Measurements from ENCODE around the gene ESM1.

The ESM1 gene

GRCh38 chr5:54988218-54988617 lies 2.8 kb upstream of the ESM1 start:
- TF ChIP-seq REST (IDR thresholded peaks at IDR 0.05; ENCODE audit: insufficient replicate concordance, low read depth) (no peak), GABPA (IDR thresholded peaks at IDR 0.05; ENCODE audit: low read depth) (no peak), SPI1 (IDR thresholded peaks at IDR 0.05; ENCODE audit: borderline replicate concordance, low read depth) (no peak), POLR2AphosphoS5 (IDR thresholded peaks at IDR 0.05; ENCODE audit: low read depth) (no peak)
- TF ChIP-seq, protein P1, sequence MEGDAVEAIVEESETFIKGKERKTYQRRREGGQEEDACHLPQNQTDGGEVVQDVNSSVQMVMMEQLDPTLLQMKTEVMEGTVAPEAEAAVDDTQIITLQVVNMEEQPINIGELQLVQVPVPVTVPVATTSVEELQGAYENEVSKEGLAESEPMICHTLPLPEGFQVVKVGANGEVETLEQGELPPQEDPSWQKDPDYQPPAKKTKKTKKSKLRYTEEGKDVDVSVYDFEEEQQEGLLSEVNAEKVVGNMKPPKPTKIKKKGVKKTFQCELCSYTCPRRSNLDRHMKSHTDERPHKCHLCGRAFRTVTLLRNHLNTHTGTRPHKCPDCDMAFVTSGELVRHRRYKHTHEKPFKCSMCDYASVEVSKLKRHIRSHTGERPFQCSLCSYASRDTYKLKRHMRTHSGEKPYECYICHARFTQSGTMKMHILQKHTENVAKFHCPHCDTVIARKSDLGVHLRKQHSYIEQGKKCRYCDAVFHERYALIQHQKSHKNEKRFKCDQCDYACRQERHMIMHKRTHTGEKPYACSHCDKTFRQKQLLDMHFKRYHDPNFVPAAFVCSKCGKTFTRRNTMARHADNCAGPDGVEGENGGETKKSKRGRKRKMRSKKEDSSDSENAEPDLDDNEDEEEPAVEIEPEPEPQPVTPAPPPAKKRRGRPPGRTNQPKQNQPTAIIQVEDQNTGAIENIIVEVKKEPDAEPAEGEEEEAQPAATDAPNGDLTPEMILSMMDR (IDR thresholded peaks at IDR 0.05; ENCODE audit: insufficient read depth, low read length): no peak
- Histone ChIP-seq H3K27ac (replicated peaks) (no peak overlapping the region), H3K27me3 (ENCODE audit: insufficient read depth, poor library complexity, severe bottlenecking) (no peaks in the 10 kb centered on the region), H3K4me3 (replicated peaks; ENCODE audit: insufficient read depth, low read length) (no peak overlapping the region)
- no peak for DNase-seq (ENCODE audit: low read depth in 1 of 2, low spot score in 1 of 2)

DNA sequence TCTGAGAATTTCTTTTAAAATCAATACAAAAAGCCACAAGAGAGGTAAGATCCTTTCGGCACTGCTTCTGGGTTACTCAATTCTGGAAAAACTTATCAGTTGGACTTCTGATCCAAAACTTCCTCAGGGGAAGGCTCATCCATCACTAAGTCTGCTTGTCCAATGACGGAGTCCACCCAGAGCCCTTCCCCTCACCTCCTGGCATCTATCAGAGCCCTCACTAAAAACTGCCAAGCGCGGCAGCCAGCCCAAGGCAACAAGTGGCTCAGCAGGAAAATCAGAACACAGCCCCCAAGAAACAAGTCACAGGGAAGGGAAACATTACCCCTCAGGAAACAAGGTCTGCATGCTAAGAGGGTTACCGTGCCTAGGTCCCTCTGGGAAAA lies 869 bp upstream of the ESM1 start:
- no peak for DNase-seq (ENCODE audit: low read depth in 1 of 2, low spot score in 1 of 2)
- Histone ChIP-seq H3K27ac (replicated peaks) (no peak overlapping the region), H3K4me3 (replicated peaks; ENCODE audit: insufficient read depth, low read length) (no peak overlapping the region), H3K27me3 (ENCODE audit: insufficient read depth, poor library complexity, severe bottlenecking) (no peaks in the 10 kb centered on the region)
- TF ChIP-seq SPI1 (IDR thresholded peaks at IDR 0.05; ENCODE audit: borderline replicate concordance, low read depth): no peak
- TF ChIP-seq GABPA (IDR thresholded peaks at IDR 0.05; ENCODE audit: low read depth): no peak
- no peak for TF ChIP-seq REST (IDR thresholded peaks at IDR 0.05; ENCODE audit: insufficient replicate concordance, low read depth)
- no peak for TF ChIP-seq POLR2AphosphoS5 (IDR thresholded peaks at IDR 0.05; ENCODE audit: low read depth)
- TF ChIP-seq, protein P1 (IDR thresholded peaks at IDR 0.05; ENCODE audit: insufficient read depth, low read length): no peak

- TF ChIP-seq SPI1 (IDR thresholded peaks at IDR 0.05; ENCODE audit: borderline replicate concordance, low read depth) (no peak), GABPA (IDR thresholded peaks at IDR 0.05; ENCODE audit: low read depth) (no peak), POLR2AphosphoS5 (IDR thresholded peaks at IDR 0.05; ENCODE audit: low read depth) (no peak), REST (IDR thresholded peaks at IDR 0.05; ENCODE audit: insufficient replicate concordance, low read depth) (no peak)
- TF ChIP-seq, protein P1 (IDR thresholded peaks at IDR 0.05; ENCODE audit: insufficient read depth, low read length): no peak
- Histone ChIP-seq H3K27ac (replicated peaks) (no peak overlapping the region), H3K4me3 (replicated peaks; ENCODE audit: insufficient read depth, low read length) (no peak overlapping the region), H3K27me3 (ENCODE audit: insufficient read depth, poor library complexity, severe bottlenecking) (no peaks in the 10 kb centered on the region)
- DNase-seq (ENCODE audit: low read depth in 1 of 2, low spot score in 1 of 2): no peak
Measured at GRCh38 chr5:54981928-54982327, 3.5 kb downstream of the ESM1 start.

Data from HL-60 (cell line).